ENCODE results near the gene WDR77.

GRCh38 chr1:111414756-111415155, 34.3 kb downstream of the WDR77 start:
- TF ChIP-seq, protein P1, sequence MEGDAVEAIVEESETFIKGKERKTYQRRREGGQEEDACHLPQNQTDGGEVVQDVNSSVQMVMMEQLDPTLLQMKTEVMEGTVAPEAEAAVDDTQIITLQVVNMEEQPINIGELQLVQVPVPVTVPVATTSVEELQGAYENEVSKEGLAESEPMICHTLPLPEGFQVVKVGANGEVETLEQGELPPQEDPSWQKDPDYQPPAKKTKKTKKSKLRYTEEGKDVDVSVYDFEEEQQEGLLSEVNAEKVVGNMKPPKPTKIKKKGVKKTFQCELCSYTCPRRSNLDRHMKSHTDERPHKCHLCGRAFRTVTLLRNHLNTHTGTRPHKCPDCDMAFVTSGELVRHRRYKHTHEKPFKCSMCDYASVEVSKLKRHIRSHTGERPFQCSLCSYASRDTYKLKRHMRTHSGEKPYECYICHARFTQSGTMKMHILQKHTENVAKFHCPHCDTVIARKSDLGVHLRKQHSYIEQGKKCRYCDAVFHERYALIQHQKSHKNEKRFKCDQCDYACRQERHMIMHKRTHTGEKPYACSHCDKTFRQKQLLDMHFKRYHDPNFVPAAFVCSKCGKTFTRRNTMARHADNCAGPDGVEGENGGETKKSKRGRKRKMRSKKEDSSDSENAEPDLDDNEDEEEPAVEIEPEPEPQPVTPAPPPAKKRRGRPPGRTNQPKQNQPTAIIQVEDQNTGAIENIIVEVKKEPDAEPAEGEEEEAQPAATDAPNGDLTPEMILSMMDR (IDR thresholded peaks at IDR 0.05): no peak
- TF ChIP-seq EP300 (IDR thresholded peaks at IDR 0.05): no peak
